ENCODE measurements around the gene FBXO34. TPM values are rescaled to one million over a fixed set of nuclear protein-coding genes. Genes with fewer than 3 reads are reported as not detected.

The FBXO34 gene
- total and polyA plus RNA-seq, 2 of the 13 experiments (the other 11 are each of a cell fraction or from before 2014, with no cell fraction given), result 8.8 to 13.5 TPM

DNA sequence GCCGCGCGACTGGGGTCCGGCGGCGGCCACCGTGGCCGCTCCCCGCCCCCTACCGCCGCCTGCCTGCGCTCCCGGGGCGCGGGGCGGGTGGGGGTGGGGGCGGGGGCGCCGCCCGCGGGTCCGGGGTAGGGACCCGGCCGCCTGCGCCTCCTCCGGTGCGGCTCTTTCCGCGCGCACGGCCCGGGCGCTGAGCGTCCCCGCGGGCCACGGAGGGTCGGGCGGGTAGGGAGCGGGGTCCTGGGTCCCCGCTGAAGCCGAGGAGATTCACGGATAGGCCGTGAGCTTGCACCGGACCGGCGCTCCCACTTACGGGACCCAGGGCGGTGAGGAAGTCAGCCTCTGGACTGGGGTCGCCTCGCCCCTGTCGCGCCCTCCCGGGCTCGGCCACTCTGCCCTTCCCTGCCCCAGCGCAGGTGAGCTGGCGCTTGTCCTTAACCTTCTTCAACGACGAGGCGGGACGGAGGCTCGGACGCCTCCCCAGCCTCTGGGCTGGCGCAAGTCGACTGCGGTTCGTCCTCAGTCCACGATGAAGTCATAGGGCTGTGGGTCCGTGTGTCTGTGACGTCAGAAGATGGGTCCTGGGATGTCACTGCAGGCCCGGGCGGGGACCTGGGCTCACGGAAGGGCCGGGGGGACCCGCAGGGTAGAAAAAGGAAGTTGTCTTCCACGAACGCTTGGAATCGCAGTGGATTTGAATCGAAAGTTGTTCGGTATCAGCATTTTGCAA, 514 bp downstream of the FBXO34 start (continued):
- TF ChIP-seq, protein P1, sequence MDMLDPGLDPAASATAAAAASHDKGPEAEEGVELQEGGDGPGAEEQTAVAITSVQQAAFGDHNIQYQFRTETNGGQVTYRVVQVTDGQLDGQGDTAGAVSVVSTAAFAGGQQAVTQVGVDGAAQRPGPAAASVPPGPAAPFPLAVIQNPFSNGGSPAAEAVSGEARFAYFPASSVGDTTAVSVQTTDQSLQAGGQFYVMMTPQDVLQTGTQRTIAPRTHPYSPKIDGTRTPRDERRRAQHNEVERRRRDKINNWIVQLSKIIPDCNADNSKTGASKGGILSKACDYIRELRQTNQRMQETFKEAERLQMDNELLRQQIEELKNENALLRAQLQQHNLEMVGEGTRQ (IDR thresholded peaks at IDR 0.05; ENCODE audit: low read depth, low read length), result no peak
- TF ChIP-seq, protein P1 (CRISPR knock-in tag; IDR thresholded peaks at IDR 0.05; ENCODE audit: borderline replicate concordance), result no peak
- no peak for TF ChIP-seq NCOA1 (CRISPR knock-in tag; IDR thresholded peaks at IDR 0.05)
- TF ChIP-seq ZNF354B (CRISPR knock-in tag; IDR thresholded peaks at IDR 0.05), result no peak
- TF ChIP-seq ZNF703 (CRISPR knock-in tag; IDR thresholded peaks at IDR 0.05; ENCODE audit: borderline replicate concordance), result no peak
- no peak for TF ChIP-seq SCMH1 (CRISPR knock-in tag; IDR thresholded peaks at IDR 0.05; ENCODE audit: borderline replicate concordance)
- no peak for TF ChIP-seq SMAD9 (CRISPR knock-in tag; IDR thresholded peaks at IDR 0.05)
- TF ChIP-seq ZNF563 (CRISPR knock-in tag; IDR thresholded peaks at IDR 0.05), result no peak
- no peak for TF ChIP-seq ZNF326 (CRISPR knock-in tag; IDR thresholded peaks at IDR 0.05; ENCODE audit: borderline replicate concordance)
- no peak for TF ChIP-seq KAT7 (CRISPR knock-in tag; IDR thresholded peaks at IDR 0.05; ENCODE audit: borderline replicate concordance)
- TF ChIP-seq KLF16 (CRISPR knock-in tag; IDR thresholded peaks at IDR 0.05), result no peak
- TF ChIP-seq ZNF766 (CRISPR knock-in tag; IDR thresholded peaks at IDR 0.05; ENCODE audit: borderline replicate concordance), result no peak
- TF ChIP-seq, protein P2, sequence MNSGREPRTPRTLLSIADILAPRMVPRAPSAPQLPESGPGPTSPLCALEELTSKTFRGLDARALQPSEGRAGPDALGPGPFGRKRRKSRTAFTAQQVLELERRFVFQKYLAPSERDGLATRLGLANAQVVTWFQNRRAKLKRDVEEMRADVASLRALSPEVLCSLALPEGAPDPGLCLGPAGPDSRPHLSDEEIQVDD (CRISPR knock-in tag; IDR thresholded peaks at IDR 0.05; ENCODE audit: borderline replicate concordance), result peak; percentile 34; the same call in 1 of the 2 replicates
- TF ChIP-seq, protein P3, sequence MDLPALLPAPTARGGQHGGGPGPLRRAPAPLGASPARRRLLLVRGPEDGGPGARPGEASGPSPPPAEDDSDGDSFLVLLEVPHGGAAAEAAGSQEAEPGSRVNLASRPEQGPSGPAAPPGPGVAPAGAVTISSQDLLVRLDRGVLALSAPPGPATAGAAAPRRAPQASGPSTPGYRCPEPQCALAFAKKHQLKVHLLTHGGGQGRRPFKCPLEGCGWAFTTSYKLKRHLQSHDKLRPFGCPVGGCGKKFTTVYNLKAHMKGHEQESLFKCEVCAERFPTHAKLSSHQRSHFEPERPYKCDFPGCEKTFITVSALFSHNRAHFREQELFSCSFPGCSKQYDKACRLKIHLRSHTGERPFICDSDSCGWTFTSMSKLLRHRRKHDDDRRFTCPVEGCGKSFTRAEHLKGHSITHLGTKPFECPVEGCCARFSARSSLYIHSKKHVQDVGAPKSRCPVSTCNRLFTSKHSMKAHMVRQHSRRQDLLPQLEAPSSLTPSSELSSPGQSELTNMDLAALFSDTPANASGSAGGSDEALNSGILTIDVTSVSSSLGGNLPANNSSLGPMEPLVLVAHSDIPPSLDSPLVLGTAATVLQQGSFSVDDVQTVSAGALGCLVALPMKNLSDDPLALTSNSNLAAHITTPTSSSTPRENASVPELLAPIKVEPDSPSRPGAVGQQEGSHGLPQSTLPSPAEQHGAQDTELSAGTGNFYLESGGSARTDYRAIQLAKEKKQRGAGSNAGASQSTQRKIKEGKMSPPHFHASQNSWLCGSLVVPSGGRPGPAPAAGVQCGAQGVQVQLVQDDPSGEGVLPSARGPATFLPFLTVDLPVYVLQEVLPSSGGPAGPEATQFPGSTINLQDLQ (CRISPR knock-in tag; IDR thresholded peaks at IDR 0.05), result no peak
- no peak for TF ChIP-seq FOXO1 (CRISPR knock-in tag; IDR thresholded peaks at IDR 0.05)
- TF ChIP-seq PAWR (CRISPR knock-in tag; IDR thresholded peaks at IDR 0.05; ENCODE audit: borderline replicate concordance), result no peak
- no peak for TF ChIP-seq REPIN1 (CRISPR knock-in tag; IDR thresholded peaks at IDR 0.05; ENCODE audit: borderline replicate concordance, low read depth)
- TF ChIP-seq NFE2L1 (CRISPR knock-in tag; IDR thresholded peaks at IDR 0.05; ENCODE audit: borderline replicate concordance), result no peak
- no peak for TF ChIP-seq ZNF629 (CRISPR knock-in tag; conservative IDR thresholded peaks at IDR 0.05)
- TF ChIP-seq ATF7-NPFF (CRISPR knock-in tag; IDR thresholded peaks at IDR 0.05; ENCODE audit: low read depth), result no peak
- no peak for TF ChIP-seq NFE2L2 (IDR thresholded peaks at IDR 0.05; ENCODE audit: low read length)
- TF ChIP-seq, protein P4, sequence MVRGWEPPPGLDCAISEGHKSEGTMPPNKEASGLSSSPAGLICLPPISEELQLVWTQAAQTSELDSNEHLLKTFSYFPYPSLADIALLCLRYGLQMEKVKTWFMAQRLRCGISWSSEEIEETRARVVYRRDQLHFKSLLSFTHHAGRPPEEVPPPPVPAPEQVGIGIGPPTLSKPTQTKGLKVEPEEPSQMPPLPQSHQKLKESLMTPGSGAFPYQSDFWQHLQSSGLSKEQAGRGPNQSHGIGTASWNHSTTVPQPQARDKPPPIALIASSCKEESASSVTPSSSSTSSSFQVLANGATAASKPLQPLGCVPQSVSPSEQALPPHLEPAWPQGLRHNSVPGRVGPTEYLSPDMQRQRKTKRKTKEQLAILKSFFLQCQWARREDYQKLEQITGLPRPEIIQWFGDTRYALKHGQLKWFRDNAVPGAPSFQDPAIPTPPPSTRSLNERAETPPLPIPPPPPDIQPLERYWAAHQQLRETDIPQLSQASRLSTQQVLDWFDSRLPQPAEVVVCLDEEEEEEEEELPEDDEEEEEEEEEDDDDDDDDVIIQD (CRISPR knock-in tag; IDR thresholded peaks at IDR 0.05; ENCODE audit: low read depth), result no peak
- TF ChIP-seq ZFX (CRISPR knock-in tag; IDR thresholded peaks at IDR 0.05; ENCODE audit: low read depth), result peak; percentile 66
- TF ChIP-seq ZNF678 (CRISPR knock-in tag; IDR thresholded peaks at IDR 0.05), result no peak
- no peak for TF ChIP-seq KLF6 (CRISPR knock-in tag; IDR thresholded peaks at IDR 0.05)

Data from HepG2 (cell line).